HG03521 (cell line): ENCODE results near the gene FNDC7.
"Not testable (repeated sequence)": the region's sequence is repeated elsewhere in the genome, so short reads cannot be mapped to it uniquely, and the experiment has no call there.

Source experiments
- ATAC-seq: cut with Tn5 transposase; IDR thresholded peaks from one replicate; pipeline ENCODE4 v1.9.1; 2021; ENCODE audit warnings: mild to moderate bottlenecking, moderate library complexity; ENCODE audit not compliant: unreplicated experiment

Gene FNDC7

GRCh38 chr1:108699375-108700332 lies 13.1 kb upstream of the FNDC7 start:
- ATAC-seq: no peak

GRCh38 chr1:108701176-108701849 lies 11.4 kb upstream of the FNDC7 start:
- no peak for ATAC-seq

- not testable (repeated sequence) for ATAC-seq
Measured at GRCh38 chr1:108702109-108702508, 10.6 kb upstream of the FNDC7 start.

GRCh38 chr1:108703939-108704338 lies 8.8 kb upstream of the FNDC7 start:
- no peak for ATAC-seq

GRCh38 chr1:108704496-108704895 lies 8.2 kb upstream of the FNDC7 start:
- ATAC-seq: no peak

- no peak for ATAC-seq
Measured at GRCh38 chr1:108706643-108707042, 6.1 kb upstream of the FNDC7 start.

- no peak for ATAC-seq
Measured at GRCh38 chr1:108708691-108709660, 3.7 kb upstream of the FNDC7 start.

GRCh38 chr1:108715932-108716331 lies 3.2 kb downstream of the FNDC7 start:
- no peak for ATAC-seq

- ATAC-seq: no peak
Measured at GRCh38 chr1:108716437-108717230, 3.9 kb downstream of the FNDC7 start.

- no peak for ATAC-seq
Measured at GRCh38 chr1:108717774-108718316, 5.1 kb downstream of the FNDC7 start.

- no peak for ATAC-seq
Measured at GRCh38 chr1:108718927-108719655, 6.4 kb downstream of the FNDC7 start.

GRCh38 chr1:108719656-108720435 lies 7.1 kb downstream of the FNDC7 start:
- no peak for ATAC-seq

- ATAC-seq: no peak
Measured at GRCh38 chr1:108722292-108722691, 9.6 kb downstream of the FNDC7 start.

- ATAC-seq: no peak
Measured at GRCh38 chr1:108725906-108726305, 13.2 kb downstream of the FNDC7 start.

GRCh38 chr1:108728327-108728923 lies 15.7 kb downstream of the FNDC7 start:
- no peak for ATAC-seq

GRCh38 chr1:108729481-108729880 lies 16.8 kb downstream of the FNDC7 start:
- no peak for ATAC-seq

GRCh38 chr1:108732398-108732797 lies 19.7 kb downstream of the FNDC7 start:
- no peak for ATAC-seq
